Endothelial cell of coronary artery (primary cell): ENCODE data around the gene IFIT1B. TPM values are rescaled to one million over a fixed set of nuclear protein-coding genes. Genes with fewer than 3 reads are reported as not detected.

Experiments used
- total RNA-seq: library from RNA; depleted of rRNA; stranded (reverse); fragments of >200 nt; gene quantifications from 2 replicates; pipeline ENCODE4 v1.2.3, GENCODE V29; 2014

Gene IFIT1B, protein sequence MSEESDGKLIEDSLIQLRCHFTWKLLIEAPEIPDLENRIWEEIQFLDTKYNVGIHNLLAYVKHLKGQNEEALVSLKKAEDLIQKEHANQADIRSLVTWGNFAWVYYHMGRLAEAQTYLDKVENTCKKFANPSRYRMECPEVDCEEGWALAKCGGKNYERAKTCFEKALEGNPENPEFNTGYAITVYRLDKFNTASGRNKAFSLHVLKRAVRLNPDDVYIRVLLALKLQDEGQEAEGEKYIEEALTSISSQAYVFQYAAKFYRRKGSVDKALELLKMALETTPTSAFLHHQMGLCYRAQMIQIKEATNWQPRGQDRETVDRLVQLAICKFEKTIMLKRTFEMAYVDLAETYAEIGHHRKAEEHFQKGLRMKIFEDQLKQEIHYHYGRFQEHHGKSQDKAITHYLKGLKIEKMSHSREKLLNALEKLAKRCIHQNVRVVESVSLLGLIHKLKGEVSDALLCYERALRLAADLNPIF
- not detected in 2 replicates for total RNA-seq

DNA sequence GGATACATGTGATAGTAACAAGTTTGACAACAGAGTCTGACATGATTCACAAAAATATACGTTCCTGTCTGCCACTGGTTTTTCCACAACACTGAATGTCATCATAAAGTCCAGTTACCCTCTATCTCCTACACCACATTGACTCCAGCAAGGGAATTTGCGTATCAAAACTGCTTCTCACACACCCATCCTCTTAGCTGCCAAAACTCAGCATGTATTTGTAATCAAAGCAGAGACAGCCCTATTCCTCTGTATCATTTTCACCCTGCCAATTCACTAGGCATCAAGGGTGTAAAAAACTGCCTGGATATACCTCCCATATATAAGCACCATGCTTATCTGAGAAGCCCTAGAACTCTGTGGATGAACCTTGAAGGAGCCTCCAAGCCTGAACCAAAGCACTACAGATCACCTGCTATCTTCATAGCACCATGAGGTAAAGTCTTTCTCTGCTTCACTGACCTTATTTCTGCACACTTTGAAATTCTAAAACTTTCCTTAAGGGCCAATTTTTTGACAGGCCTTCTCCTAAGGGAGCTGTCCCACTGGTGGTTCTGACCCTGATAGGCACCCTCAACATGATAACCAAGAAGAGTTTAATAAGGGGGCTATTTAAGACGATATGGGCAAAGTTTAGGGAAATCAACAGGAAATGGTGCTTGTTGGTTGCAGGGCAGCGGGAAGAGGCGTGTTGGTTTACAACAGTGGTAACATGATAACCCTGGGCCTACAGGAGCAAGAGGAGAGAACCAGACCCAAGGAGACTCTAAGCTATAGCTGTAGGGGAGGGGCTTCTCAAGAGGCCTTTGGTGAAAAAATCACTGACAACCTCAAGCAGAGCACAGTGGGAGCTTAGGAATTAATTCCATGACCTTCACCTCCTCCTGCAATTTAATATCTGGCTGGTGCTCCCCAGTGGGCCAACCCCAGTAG, at the start of gene IFIT1B:
Gene IFIT1B (plus strand): TSS at position 352 of the 933 bp plus-strand sequence. CDS start 80 bp downstream, at position 432.

DNA sequence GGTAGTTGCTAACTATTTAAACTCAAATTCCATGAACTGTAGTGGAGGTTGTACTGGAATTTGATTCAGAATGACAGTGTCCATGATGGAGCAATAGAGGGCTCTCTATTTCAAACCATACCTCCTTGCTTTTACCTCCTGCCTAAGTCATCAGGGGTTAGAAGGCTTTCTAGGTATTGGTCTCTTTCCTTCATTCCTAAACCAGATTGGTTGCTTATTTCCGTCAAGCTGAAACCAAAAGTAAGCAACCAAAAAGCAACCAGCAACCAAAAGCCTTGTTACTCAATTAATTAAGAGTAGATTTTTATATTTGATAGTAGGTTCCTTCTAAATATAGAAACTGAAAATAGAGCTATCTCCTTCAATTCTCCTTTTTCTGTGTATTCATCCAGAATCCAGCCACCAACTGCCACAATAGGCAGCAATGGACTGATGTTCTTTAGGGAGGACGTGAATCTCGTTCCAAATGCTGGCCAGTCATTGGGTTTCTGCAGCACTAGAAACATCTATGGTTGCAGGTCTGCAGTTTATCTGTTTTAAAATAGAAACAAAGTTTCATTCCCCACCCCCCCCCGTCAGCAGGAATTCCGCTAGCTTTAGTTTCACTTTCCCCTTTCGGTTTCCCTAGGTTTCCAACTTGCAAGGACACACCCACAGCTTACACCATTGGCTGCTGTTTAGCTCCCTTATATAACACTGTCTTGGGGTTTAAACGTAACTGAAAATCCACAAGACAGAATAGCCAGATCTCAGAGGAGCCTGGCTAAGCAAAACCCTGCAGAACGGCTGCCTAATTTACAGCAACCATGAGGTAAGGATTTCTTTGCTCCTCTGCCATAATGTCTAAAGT, 14.3 kb downstream of the IFIT1B start, which contains the start of gene IFIT1:
Gene IFIT1 (plus strand): TSS at position 717 of the 850 bp plus-strand sequence. CDS start 90 bp downstream, at position 807.

DNA sequence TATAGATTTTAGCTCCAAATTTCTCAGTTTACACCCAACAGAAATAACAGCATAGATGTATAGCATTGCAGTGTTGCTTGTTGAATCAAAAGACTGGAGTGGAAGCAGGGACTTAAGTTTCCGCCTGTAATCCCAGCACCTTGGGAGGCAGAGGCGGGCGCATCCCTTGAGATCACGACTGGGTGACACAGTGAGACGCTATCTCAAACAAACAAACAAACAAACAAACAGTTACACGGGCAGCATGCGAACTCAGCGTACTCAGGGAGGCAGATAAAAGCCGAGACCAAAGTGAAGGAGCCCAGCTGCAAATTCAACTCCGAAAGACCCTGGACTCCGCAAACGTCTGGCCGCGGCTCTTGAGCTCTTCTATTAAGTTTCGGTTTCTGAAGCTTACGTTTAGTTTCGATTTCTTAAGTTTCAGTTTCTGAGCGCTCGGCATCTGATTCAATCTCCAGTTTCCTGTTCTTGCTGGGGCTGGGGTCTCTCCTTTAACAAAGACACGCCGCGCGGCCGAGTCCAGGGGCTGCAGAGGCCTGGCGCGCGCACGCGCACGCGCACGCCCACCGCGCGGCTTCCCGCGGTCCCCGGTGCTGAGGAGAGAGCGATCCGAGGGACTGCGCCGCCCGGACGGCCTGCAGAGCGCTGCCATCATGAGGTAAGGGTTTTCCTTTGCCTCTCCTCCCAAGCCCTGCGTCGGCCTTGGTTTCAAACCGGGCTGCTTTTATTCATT, 36.5 kb downstream of the IFIT1B start, which contains the start of gene IFIT5:
Gene IFIT5 (plus strand): TSS at position 423 of the 733 bp plus-strand sequence. CDS start 231 bp downstream, at position 654.

Other genes starting within 250 kb of the IFIT1B start
- gene CH25H, start 170.7 kb upstream of the IFIT1B start, total RNA-seq = 0.18 and 0.28 TPM in 2 replicates
- gene LIPA, start 126.3 kb upstream of the IFIT1B start, total RNA-seq = 14.9 and 24.7 TPM in 2 replicates
- 0.81 and 1.7 TPM in 2 replicates for gene IFIT2, start 76.0 kb upstream of the IFIT1B start, total RNA-seq
- 1.7 and 3.5 TPM in 2 replicates for gene IFIT3, start 50.1 kb upstream of the IFIT1B start, total RNA-seq
- gene IFIT1, start 14.6 kb downstream of the IFIT1B start, total RNA-seq = 1.1 and 1.8 TPM in 2 replicates
- 4.4 and 12.1 TPM in 2 replicates for gene IFIT5, start 36.5 kb downstream of the IFIT1B start, total RNA-seq
- 3.2 TPM in 1 of 2 replicates, not detected in the other for gene SLC16A12, start 157.5 kb downstream of the IFIT1B start, total RNA-seq